WERI-Rb-1 (cell line): ENCODE data around the gene RAB36.

ENCODE experiments used
- DNase-seq: peaks from one replicate; pipeline ENCODE4 v3.0.0-alpha.2; 2020
- H3K27ac ChIP-seq: fragments of 250-450 bp; sonication (Bioruptor Pico); 2 replicates; pipeline ENCODE4 v1.5.1; 2020; ENCODE audit warnings: mild to moderate bottlenecking, moderate library complexity
- H3K27me3 ChIP-seq: fragments of 250-450 bp; sonication (Bioruptor Pico); 2 replicates; pipeline ENCODE4 v1.5.1; 2021; ENCODE audit warnings: mild to moderate bottlenecking, low read depth, moderate library complexity; ENCODE audit not compliant: insufficient read depth, severe bottlenecking
- H3K36me3 ChIP-seq: fragments of 250-450 bp; sonication (Bioruptor Pico); 2 replicates; pipeline ENCODE4 v1.5.1; 2020; ENCODE audit warnings: mild to moderate bottlenecking, moderate library complexity
- H3K4me3 ChIP-seq: 2 replicates; pipeline ENCODE4 v1.5.1; 2011; ENCODE audit warnings: low read depth, mild to moderate bottlenecking, control low read depth, low read length
- H3K9me3 ChIP-seq: fragments of 250-450 bp; sonication (Bioruptor Pico); 2 replicates; pipeline ENCODE4 v1.5.1; 2021; ENCODE audit warnings: mild to moderate bottlenecking, moderate library complexity; ENCODE audit not compliant: severe bottlenecking
- TF ChIP-seq, protein P1 (sequence below): IDR thresholded peaks from 2 replicates; pipeline ENCODE4 v1.5.1; 2011; ENCODE audit warnings: low read depth, mild to moderate bottlenecking, control low read depth, inconsistent platforms, low read length

The RAB36 gene

GRCh38 chr22:23166042-23166831 is 21.0 kb downstream of the RAB36 start:
- H3K4me3 ChIP-seq = no peak overlapping the region
- no peaks in the 10 kb centered on the region for H3K36me3 ChIP-seq
- no peak overlapping the region for H3K27ac ChIP-seq
- no peaks in the 10 kb centered on the region for H3K9me3 ChIP-seq
- TF ChIP-seq, protein P1, sequence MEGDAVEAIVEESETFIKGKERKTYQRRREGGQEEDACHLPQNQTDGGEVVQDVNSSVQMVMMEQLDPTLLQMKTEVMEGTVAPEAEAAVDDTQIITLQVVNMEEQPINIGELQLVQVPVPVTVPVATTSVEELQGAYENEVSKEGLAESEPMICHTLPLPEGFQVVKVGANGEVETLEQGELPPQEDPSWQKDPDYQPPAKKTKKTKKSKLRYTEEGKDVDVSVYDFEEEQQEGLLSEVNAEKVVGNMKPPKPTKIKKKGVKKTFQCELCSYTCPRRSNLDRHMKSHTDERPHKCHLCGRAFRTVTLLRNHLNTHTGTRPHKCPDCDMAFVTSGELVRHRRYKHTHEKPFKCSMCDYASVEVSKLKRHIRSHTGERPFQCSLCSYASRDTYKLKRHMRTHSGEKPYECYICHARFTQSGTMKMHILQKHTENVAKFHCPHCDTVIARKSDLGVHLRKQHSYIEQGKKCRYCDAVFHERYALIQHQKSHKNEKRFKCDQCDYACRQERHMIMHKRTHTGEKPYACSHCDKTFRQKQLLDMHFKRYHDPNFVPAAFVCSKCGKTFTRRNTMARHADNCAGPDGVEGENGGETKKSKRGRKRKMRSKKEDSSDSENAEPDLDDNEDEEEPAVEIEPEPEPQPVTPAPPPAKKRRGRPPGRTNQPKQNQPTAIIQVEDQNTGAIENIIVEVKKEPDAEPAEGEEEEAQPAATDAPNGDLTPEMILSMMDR = no peak
- DNase-seq = no peak
- no peaks in the 10 kb centered on the region for H3K27me3 ChIP-seq

- H3K4me3 ChIP-seq = no peak overlapping the region
- no peaks in the 10 kb centered on the region for H3K36me3 ChIP-seq
- H3K27ac ChIP-seq = no peak overlapping the region
- H3K9me3 ChIP-seq = no peaks in the 10 kb centered on the region
- TF ChIP-seq, protein P1 = no peak
- no peak for DNase-seq
- H3K27me3 ChIP-seq = no peaks in the 10 kb centered on the region
These were observed 21.8 kb downstream of the RAB36 start for GRCh38 chr22:23166841-23167616.

GRCh38 chr22:23168391-23169042 is 23.2 kb downstream of the RAB36 start:
- DNase-seq = no peak
- H3K27me3 ChIP-seq = no peaks in the 10 kb centered on the region
- no peaks in the 10 kb centered on the region for H3K9me3 ChIP-seq
- no peak overlapping the region for H3K27ac ChIP-seq
- TF ChIP-seq, protein P1 = no peak
- no peaks in the 10 kb centered on the region for H3K36me3 ChIP-seq
- H3K4me3 ChIP-seq = no peak overlapping the region

DNA sequence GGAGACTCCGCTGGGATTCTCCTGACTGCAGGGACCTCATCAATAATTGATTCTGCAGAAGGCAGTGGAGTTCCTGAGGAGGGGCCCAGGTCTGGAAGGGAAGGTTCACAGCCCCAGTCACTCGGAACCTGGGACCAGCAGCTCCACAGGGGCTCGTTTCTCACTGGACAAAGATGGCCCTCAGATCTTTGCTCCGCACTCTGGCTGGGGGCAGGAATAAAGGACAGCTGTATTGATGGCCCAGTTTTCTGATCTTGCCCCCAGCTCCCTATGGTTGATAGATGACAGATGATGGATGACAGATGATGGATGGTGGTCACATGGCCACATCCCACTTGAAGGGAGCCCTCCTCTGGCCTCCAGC is 23.7 kb downstream of the RAB36 start:
- Histone ChIP-seq H3K9me3 (no peaks in the 10 kb centered on the region), H3K27me3 (no peaks in the 10 kb centered on the region), H3K4me3 (no peak overlapping the region), H3K27ac (no peak overlapping the region), H3K36me3 (no peaks in the 10 kb centered on the region)
- TF ChIP-seq, protein P1 = no peak
- DNase-seq = no peak

DNA sequence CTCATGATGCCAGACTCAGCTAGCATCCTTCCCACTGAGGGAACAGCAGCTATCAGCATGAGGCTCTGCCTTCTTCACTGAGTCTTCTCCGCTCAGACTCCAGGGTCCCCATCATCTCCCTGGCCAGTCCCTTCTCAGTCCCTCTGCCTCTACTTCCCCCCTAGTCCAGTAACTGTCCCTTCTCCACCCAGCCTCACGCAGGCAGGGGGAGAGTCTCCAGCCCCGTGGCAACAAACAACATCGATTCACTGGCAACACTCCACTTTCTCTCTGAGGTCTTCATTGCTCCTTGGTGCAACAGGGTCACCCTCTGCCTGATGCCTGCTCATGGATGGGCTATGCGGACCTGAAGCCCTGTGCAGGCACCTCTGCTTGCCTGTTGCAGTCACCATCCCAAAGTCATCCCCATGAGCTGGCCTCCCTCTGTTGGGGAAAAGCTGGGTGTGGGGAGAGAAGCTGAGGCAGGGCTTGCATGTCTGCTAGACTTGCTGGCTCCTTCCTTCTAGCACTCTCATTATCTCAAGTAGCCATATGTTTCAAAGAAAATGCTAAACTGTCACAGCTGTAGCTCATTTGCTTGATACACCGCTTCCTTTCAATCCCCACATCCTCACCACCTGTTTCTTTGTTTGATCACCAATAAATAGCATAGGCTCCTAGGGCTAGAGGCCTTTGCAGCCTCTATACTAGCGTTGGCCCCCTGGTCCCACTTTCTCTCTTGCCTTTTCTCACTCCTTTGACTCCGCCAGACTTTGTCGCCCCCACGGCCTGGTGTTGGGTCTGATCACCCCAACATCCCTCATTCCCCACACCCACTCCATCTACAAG is 30.8 kb downstream of the RAB36 start:
- H3K4me3 ChIP-seq = no peak overlapping the region
- TF ChIP-seq, protein P1 = no peak

More for the DNA sequence above, 30.8 kb downstream of the RAB36 start:
- H3K27me3 ChIP-seq = no peaks in the 10 kb centered on the region
- peaks cover 3% of the 10 kb centered on the region; the same call in 1 of the 2 replicates for H3K36me3 ChIP-seq
- peak overlapping the region; percentile 83 for H3K27ac ChIP-seq
- H3K9me3 ChIP-seq = peaks cover 12% of the 10 kb centered on the region
- peak; percentile 58 for DNase-seq
